Measurements from ENCODE around the gene NKX2-3.

NKX2-3 gene

DNA sequence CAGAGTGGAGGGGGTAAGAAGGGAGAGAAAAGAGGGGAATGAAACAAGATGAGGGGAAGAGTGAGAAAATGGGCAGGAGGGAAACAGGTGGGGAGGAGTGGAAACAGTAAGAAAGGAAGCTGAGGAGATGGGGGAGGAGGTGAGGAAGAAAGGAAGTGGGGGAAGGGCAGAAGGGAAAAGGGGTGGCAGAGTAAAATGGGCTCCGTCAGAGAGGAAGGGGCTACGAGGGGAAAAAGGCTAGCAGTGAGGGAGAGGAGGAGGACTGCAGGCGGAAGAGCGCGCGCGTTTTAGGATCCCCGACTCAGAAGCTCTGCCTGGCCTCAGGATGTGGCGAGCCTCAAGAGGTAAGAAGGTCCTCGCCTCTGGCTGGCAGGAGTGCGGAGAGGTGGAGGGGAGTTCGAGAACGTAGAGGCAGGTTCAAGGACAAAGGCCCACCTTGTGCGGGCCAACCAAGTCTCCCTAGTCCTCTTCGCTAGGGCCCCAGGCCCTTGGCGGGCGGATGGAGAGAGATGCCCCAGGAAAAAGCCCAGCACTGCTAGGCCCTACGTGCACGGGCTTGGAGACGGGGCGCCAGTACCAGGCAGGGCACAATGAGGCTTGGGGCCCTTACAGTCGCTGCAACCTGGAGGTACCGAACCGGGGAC lies 5.8 kb upstream of the NKX2-3 start:
- no peak for DNase-seq

DNA sequence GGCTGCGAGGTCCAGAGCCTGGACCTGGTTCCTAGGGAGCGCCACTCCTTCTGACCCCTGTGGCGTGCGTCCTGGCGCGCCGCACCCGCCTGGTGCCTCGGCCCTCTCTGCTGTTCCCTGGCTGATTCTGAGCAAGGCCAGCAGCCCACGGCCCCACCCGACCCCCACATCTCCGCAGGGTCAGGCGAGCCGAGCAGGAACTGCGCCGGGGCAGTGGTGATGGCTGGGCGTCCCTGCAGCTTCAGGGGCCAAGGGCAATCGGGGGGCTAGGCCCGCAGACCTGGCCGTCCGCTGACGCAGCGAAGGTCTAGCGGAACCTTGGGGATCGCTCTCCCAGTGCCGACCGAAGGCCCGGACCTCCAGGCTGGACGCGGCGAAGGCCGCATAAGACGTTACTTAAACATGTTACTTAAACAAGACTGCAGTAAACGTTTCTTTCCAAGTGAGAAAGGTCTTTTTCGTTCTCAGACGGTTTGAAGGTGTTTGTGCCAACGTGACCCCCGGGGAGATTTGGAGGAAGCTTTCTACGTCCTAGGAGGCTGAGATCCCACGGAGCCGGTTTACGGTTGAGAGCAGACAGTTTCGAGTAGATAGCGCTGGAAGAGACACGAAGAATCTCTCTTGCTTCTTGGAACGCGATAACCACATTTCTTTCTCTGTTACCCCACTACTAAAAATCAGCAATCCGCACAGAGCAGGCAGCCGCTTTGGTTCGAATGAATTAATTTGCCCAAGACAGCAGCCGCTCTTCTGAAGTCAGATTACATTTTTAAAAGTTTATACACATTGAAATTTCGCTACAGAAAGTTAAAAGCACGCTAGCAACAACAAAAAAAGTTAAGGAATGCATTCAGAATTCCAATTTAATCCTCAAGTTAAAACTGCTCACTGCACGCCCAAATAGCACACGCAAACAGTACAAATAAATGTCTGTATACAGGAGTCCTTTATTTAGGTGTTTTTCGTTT lies 4.9 kb upstream of the NKX2-3 start:
- DNase-seq = no peak

DNA sequence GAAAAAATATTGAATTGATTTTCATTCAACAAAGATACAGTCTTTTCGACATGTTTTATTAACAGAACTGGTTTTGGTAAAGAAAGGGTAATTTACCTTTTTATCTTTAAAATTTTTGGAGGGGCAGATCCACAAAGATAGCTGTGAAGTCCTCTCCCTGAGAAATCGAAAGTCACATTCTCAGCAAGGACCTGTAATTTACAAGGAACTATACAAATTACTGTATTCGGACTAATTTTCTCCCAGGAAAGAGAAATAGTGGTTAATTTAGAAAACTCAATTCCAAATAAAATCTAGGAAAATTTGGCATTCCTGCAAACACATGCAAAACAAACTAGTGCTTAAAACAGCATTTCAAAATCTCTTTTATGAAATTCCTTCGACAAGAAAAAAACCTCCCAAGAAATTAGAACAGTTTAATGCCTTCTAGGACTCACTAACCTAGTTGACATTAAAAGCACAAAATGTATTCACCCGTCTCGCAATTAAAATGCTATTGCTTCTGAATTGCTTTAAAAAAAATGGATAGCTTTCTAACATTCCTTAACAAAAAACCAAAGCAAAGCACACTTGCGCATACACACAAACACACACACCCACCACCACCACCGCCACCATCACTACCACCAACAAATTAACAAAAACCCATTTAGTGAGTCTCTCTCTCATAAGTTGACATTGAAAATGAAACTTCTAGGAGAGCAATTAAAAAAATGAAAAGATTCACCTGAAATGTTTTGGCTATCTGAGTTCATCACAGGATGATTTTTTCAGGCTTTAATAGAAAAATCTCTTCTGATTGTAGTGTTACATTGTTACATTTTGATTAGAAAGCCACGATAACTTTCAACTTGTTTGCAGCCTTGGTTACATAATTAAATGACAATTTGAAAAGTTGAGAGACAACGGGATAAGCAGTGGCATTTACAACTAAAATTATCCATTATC lies 4.0 kb upstream of the NKX2-3 start:
- DNase-seq = no peak

DNA sequence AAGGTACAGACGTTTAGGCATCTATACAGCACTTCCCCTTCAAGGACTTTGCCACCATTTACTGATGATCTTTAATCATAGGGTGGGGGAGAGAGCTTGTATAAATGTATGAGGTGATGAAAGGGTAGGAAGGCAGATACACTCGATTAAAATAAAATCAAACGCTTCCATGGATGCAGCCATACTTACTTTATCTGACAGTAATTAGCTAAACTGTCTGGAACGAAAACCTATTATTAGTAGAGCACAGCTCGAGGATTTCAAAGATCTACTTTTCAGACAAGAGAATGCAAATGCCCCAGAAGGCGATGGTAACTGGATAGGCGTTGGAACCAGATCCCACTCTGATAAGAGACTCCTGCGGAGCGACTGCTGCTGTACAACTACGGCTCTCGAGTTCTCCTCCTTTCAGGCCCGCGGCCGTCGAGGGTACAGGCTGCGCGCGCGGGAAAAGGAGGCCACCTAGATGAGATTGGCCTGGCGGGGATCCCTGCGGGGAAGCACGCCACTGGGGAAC lies 3.1 kb upstream of the NKX2-3 start:
- DNase-seq = no peak

DNA sequence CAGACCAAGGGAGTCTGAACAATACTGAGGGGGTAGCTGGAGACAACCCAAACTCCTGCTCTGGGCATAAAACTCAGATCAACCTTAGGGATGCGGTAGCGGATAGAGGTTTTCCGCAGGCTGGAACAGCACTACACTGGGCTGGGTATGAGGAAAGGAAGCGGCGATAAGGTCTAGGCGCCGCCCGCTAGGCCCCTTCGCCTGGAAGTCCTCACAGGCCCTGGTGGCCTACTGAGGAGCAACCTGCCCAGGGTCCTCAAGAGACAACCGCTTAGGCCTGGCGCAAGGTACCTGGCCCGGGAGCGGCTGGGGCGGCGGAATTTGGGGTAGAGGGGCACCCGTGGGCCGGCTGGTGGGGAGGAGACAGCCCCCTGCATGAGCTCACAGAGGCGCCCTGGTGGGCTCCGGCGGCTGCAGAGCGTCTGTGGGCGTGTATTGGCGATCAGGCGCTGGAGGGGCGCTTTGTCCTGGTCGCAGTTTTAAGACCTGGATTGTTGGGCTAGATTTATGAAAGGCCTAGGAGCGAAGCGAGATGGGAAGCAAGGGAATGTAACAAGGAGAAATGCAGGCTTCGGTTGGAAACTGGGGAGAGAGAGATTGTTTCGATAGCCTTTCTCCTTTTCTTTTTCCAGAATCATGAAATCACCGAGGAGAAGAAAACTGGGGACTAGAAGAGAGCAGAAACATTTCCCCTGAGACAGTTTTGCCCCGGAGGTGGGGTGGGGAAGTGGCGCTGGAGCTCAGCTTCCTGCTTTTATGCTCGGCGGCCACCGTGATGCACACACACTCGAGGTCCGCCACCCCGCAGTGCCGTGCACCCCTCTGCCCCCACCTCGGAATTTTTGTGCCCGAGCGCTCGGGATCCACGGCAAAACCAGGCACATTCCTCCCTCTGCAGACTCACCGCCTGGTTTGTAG lies 2.4 kb upstream of the NKX2-3 start:
- no peak for DNase-seq

DNA sequence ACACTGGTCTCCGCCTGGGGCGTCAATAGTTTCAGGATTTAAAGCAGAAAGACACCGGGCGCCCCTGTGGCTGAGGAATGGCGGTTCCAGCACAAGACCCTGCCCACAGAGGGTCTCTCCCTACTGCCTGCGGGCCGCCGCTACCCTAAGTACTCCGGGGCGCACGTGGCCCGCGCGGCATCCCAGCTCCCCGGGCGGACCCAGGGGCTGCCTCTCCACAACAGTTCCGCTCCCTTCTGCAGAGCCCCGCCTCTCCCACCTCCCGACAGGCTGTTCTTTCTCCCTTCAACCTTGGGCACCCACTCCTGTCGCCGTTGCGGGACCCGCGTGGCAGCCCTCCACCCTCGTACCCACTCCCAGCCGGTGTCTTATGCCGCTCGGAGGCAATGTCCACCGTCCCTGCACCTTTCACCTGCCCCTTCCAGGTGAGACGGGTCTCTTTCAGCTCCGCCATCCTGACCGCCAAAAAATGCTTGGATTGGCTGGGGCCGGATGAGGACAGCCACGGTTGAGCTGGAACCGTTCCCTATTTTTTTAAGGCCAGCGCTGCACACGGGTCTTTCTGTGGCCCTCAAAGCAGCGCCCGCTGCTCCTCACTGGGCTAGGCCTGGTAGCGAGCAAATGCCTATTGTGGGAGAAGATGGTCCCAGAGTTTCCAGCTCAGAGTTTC lies 1.6 kb upstream of the NKX2-3 start:
- DNase-seq = no peak

DNA sequence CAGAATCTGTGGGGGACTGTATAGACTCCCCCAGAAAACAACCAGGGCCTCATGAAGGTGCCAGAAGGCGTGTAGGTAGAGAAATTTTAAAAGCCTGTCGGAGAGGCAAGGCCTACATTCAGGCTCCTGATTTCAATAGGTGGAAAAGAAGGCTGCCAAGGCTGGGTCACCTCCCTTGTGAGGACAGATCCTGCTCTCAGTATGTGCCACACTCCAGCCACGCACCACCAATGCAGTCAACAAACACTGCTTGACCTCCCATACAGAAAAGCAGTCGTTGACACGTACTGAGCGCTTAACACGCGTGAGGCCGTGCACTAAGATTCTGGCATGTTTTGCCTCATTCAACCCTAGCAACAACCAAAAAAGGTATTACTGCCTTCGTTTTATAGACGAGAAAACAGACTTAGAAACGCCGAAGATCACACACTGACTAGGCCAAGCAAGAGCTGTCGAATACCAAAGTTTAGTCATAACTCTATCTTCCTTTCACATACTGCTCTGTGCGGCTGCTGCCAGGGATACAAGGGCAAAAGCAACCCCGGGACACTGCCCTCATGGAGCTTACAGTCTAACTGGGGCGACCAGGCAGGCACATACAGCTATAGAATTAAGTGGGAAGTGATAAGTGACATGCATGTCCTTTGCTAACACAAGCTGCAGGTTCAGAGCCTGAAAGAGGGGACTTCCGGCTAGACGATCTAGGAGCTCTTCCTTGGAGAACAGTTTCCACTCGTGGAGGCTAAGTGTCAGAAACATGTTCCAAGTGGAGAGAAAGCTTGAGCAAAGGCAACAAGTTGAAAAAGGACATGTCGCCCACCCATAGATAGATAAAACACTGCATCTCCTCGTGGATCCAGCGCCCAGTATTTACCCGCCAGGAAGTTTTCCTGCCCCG lies 797 bp upstream of the NKX2-3 start:
- no peak for DNase-seq

DNA sequence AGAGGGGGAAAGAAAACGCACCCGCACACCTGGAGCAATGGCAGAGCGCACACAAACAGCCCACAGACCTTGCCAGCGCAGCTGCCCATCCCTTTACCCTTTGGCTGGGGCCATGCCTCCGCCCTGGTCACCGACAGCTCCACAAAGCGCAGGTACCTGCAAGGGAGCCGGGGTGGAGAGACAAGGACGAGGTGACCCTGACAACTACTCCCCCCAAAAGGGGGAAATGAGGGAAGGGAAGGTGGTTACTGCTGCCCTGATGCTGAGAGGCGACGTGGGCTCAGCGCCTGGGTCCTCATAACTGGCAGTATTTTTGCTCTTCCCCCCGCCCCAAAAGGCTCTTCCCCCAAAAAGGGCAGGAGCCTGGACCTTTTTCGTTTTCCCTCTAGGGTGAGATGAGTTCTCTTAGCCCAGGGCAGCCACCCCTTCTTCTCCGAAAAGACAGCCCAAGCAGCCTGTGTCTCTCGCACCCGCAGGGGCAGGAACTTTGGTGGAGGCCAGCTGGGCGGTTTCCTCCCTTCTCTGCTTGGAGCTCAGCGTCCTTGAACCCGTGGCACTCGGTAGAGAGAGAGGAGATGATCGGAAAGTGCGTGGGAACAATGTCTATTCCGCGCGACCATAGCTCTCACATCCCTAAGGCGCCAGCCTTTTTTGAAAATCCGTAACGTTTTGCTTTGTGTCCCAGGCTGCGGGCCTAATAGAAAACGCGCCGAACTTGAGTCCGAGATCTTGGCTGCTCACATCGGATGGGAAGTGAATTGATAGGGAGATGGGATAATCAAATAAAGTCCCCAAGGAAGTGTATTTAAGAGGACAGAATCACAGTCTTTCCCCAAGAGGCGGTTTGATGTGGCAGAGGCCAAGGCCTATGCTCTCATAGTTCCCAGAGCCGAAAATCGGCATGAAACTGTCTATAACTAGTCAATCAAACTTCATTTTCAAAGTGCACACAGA lies 1.0 kb downstream of the NKX2-3 start:
- DNase-seq = no peak

DNA sequence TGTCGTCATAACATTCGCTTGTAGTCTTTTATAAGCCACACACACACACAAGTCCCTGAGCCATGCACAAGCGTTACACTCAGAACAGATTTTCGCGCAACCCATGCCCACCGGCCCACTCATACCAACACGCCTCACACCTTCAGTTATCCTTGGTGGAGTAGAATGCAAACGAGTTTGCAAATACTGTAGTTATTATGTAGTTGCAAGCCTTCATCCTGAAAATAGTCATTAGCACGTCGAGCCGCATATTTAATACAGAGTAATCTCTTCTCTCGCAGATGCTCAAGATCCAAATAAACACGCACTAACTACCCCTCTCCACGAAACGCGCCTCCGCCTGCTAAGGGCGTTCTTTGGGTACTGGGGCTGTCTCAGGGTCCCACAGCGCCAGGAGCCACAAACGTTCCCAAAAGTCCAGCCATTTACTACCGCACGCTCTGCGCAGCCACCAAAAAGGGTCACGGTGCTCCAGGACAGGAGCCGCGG lies 1.8 kb downstream of the NKX2-3 start:
- DNase-seq = no peak

DNA sequence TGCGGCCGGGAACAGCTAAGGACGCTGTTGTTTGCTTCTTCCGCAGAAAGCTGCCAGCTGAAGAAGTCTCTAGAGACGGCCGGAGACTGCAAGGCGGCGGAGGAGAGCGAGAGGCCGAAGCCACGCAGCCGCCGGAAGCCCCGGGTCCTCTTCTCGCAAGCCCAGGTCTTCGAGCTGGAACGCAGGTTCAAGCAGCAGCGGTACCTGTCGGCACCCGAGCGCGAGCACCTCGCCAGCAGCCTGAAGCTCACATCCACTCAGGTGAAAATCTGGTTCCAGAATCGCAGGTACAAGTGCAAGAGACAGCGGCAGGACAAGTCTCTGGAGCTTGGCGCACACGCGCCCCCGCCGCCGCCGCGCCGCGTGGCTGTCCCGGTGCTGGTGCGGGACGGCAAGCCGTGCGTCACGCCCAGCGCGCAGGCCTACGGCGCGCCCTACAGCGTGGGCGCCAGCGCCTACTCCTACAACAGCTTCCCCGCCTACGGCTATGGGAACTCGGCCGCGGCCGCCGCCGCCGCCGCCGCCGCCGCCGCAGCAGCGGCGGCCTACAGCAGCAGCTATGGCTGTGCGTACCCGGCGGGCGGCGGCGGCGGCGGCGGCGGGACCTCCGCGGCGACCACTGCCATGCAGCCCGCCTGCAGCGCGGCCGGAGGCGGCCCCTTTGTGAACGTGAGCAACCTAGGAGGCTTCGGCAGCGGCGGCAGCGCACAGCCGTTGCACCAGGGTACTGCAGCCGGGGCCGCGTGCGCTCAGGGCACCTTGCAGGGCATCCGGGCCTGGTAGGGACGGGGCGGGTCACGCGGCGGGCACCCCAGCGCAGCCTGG lies 2.4 kb downstream of the NKX2-3 start:
- no peak for DNase-seq

DNA sequence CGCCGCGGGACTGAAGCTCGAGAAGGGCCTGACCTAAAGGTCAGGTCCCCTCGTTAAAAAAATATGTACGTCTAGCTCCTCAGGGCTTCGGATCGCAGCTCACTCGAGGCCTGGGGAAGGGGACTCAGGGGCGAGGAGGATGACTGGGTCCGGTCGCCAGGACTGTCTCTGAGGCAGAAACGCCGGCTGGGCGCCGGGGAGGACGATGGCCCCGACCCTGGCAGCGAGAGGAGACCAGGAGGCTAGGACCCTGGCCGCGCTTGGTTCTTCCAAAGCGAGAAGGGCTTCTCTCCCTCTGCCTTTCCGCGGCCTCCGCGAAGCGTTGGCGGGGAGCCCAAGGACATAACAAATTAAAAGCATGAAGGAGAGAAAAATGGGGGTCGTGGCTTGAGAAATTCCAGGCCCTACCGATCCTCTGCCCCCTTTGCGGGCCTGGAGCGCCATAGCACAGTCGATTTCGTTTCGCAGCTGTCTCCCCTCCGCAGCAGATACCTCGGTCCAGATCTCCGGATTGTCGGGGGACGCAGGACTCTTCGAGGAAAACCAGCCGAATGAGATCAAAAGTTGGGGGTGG lies 3.1 kb downstream of the NKX2-3 start:
- no peak for DNase-seq

DNA sequence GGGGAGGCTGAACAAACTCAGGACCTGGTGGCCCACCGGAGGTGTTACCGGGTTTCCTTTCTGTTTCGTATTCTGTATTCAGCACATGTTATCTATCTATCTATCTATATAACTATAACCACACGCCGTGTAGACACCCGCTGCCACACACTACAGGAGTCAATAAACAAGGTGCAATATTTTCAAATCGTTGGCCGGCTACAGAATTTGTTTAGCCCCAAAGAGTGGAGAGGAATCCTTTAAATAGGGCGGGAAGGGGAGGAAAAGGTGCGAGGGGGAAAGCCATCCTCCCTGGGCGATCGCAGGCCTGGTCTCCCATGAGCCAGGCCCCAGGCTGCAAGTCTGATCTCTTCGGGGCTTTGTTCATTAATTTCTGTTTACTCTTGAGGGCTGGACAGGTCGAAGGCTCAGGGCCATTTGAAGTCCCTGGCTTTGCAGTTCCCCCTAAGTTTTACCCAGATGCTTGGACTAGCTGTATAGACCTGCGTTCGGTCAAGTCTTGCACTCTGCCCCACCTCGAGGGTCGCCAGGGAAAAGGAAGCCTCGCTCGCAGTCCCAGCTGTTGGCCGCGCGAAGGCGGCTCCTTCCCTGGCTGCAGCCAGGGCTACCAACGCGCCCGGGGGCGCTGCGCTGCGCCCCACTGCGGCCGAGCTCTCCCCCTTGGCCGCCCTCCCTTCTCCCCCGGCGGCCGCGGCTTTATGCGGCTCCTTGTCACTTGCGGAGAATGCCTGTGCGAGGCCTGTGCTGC lies 3.8 kb downstream of the NKX2-3 start:
- DNase-seq = no peak

DNA sequence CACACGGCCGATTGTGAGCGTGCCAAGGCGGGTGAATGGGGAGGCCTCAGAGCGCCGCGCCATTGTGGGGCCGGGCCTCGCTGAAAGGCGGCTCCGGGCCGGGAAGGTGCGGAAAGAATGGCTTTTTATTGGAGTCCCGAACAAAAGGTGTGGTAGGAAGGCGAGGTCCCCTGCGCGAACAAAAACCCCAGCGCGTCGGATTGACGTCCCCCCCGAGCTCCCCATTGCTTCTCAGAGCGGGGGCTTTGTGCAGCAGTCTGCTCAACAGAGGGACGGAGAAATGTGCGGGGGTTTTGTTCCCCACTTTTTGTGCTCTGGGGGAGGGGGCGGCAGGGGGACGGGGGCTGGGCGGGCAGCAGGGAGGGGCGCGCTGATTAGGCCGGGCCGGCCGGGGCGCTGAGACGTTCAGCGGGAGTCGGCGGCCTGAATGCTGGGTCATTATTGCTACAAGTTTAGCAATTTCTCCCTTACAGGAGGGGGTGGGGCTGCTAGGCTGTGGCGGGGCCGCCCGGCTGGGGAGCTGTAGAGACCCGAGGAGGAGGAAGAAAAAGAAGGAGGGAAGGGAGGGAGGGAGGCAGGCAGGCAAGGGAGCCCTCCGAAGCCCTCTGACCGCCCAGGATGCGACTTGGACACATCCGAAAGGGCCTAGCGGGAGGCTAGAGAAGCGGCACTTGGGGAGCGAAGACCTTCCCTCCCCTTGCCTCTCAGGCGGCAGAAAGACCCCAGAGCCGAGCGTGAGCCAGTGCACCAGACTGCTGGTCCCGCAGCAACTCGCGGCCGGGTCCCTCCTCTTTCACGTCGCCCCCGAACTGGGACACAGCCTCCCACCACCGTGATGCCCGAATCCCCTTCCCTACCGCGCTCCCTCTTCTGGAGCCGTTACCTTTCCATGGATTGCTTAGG lies 4.6 kb downstream of the NKX2-3 start:
- DNase-seq = no peak

DNA sequence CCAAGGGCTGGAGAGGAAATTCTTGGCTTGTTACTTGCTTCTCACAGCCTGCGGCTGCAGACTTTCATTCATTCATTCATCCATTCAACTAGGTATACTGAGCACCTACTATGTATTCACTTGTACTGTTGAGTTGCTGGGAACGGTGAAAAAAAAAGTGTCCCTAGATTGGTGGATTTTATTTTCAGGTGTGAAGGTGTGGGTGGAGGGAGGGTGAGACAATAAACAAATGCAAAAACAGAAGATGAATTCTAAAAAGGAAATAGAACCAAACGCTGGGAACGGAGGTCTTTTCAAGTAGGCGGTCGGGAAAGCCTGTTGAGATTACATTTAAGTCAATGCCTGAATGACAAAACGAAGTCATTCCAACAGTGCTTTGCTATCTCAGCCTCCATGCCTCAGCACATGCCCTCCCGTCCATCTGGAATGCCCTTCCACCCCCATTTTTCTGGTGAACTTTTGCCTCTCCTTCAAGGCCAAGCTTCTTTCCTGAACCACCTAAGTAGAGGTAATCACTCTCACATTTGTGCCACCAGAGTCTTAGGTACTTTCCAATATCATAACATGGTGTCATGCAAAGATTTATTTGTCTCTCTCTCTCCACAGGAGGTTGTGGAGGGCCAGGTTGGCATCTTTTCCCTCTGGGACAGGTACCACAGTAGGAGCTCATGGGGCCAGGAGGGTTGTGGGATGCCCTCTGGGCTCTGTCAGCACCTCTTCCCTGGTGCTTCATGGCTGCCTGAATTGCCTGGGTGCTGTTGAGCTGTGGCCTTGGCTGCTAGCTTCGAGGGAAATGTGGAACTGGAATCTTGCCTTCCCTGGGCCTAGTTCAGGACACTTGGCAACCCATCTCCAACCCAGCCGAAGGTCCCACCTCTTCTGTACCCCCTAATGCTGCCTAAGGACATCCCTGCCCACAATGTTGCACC lies 5.5 kb downstream of the NKX2-3 start:
- no peak for DNase-seq

Measured in stimulated activated CD4-positive, alpha-beta T cell treated with anti-CD3 and anti-CD28 coated beads, Interleukin-4, amount 100 ng/mL, for 24 hours (primary cell).